Peyer's patch (tissue), 4 donors: ENCODE data around the gene XIAP. TPM values are rescaled to one million over a fixed set of nuclear protein-coding genes. Genes with fewer than 3 reads are reported as not detected.

Experiments used
- DNase-seq, 3 donors: peaks; one replicate each; pipeline ENCODE4 v3.0.0-alpha.2; 2017 to 2019
- H3K27ac ChIP-seq, 4 donors: fragments of 200-600 bp; sonication (generic); one replicate each; pipeline ENCODE4 v1.5.1; 2016 to 2019
- H3K27me3 ChIP-seq, 2 donors: fragments of 200-600 bp; sonication (generic); one replicate each; pipeline ENCODE4 v1.5.1; 2019
- H3K36me3 ChIP-seq, 3 donors: fragments of 200-600 bp; sonication (generic); one replicate each; pipeline ENCODE4 v1.5.1; 2016 to 2019
- H3K4me1 ChIP-seq, 4 donors: fragments of 200-600 bp; sonication (generic); one replicate each; pipeline ENCODE4 v1.5.1; 2016 to 2019
- H3K4me3 ChIP-seq, 4 donors: fragments of 200-600 bp; sonication (generic); 1 replicate in 3 of 4; 2 replicates in 1 of 4; pipeline ENCODE4 v1.5.1; 2016 to 2019; ENCODE audit warnings: mild to moderate bottlenecking in 1 of 4
- H3K9me3 ChIP-seq, 4 donors: fragments of 200-600 bp; sonication (generic); one replicate each; pipeline ENCODE4 v1.5.1; 2016 to 2019; ENCODE audit warnings: mild to moderate bottlenecking in 1 of 4
- POLR2A ChIP-seq, 2 donors: fragments of 450-650 bp; IDR thresholded peaks; one replicate each; pipeline ENCODE4 v1.5.1; 2017; ENCODE audit warnings: antibody characterized with exemption in 2 of 2, mild to moderate bottlenecking in 2 of 2, moderate library complexity in 2 of 2
- small RNA-seq, 2 donors: library from RNA; depleted of rRNA; stranded (forward); fragments of <200 nt; gene quantifications; one replicate each; pipeline ENCODE3, GENCODE V24; 2016
- total RNA-seq, 4 donors: library from RNA; depleted of rRNA; stranded (reverse); fragments of >200 nt; gene quantifications; one replicate each; pipeline ENCODE4 v1.1.0, GENCODE V29; 2016
- TF ChIP-seq, protein P1 (sequence below), 6 experiments: fragments of 450-650 bp in 4 of 6; fragments of 200-600 bp in 2 of 6; sonication (generic) in 1 of 6; IDR thresholded peaks; one replicate each; pipeline ENCODE4 v1.5.1; 2017 to 2019; ENCODE audit warnings: antibody characterized with exemption in 6 of 6, mild to moderate bottlenecking in 3 of 6, moderate library complexity in 1 of 6

XIAP gene
- total RNA-seq, 4 donors from 2014 or later: 27.7 to 46.2 (median 37.9) TPM

DNA sequence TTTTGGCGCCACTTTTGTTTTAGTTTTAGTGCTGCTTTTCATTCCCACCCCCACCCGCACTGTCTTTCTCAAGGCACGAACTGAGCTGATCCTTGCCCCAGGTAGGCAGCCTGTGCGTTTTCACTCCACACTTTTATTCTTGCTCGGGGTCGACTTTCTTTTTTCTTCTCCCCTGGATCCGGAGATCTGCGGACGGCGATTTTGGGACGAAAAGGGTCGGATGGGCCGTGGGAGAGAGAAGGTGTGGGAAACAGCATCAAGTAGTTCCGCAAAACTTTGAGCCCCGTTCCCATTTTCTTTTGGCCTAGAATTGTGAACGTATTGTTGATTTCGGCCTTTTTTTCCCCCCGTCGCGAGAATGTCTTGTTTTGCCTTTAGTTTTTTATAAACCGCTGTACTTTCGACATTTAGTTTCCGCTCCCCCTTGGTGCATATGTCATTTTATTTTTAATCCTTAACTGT lies 102.2 kb downstream of the XIAP start:
- TF ChIP-seq, protein P1, sequence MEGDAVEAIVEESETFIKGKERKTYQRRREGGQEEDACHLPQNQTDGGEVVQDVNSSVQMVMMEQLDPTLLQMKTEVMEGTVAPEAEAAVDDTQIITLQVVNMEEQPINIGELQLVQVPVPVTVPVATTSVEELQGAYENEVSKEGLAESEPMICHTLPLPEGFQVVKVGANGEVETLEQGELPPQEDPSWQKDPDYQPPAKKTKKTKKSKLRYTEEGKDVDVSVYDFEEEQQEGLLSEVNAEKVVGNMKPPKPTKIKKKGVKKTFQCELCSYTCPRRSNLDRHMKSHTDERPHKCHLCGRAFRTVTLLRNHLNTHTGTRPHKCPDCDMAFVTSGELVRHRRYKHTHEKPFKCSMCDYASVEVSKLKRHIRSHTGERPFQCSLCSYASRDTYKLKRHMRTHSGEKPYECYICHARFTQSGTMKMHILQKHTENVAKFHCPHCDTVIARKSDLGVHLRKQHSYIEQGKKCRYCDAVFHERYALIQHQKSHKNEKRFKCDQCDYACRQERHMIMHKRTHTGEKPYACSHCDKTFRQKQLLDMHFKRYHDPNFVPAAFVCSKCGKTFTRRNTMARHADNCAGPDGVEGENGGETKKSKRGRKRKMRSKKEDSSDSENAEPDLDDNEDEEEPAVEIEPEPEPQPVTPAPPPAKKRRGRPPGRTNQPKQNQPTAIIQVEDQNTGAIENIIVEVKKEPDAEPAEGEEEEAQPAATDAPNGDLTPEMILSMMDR (IDR thresholded peaks at IDR 0.05): no peak
- no peak for TF ChIP-seq POLR2A (IDR thresholded peaks at IDR 0.05)
- Histone ChIP-seq H3K27me3 (no peaks in the 10 kb centered on the region), H3K9me3 (no peaks in the 10 kb centered on the region), H3K4me1 (no peaks in the 10 kb centered on the region), H3K4me3 (peak overlapping the region; percentile 53 to 87 (median 74)), H3K27ac (peak overlapping the region; percentile 92 to 99 (median 98)), H3K36me3 (no peaks in the 10 kb centered on the region)
- DNase-seq: no peak

DNA sequence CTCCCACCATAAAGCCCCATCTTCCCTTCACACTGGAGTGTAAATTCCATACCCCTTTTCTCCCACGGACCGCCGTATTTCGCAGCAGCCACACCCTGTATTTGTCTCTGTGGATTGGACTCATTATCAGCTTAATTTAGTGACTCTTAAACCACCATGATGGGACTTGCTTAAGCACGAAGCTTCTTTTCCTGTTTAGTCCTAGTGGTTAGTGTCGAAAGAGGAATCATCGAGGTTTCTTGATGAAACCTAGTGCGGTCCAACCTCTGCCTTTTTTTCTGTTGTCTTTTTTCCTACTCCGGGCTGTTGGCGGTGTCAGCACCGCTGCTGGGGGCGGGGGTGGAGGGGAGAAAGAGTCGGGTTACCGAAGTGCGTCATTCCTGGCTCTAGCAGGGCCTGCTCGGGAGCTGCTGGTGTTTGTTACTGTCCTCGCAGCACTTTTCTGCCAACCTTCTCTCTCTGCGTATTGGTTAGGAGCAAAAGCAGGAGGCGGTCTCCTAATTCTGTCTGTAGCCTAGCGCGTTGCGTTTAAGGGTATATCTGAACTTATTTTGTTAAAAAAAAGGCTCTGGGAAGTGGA lies 103.0 kb downstream of the XIAP start:
- Histone ChIP-seq H3K4me3 (peak overlapping the region; percentile 53 to 87 (median 74)), H3K27me3 (no peaks in the 10 kb centered on the region), H3K4me1 (no peaks in the 10 kb centered on the region), H3K36me3 (no peaks in the 10 kb centered on the region), H3K27ac (peak overlapping the region; percentile 92 to 99 (median 98)), H3K9me3 (no peaks in the 10 kb centered on the region)
- TF ChIP-seq, protein P1 (IDR thresholded peaks at IDR 0.05): no peak
- TF ChIP-seq POLR2A (IDR thresholded peaks at IDR 0.05): peak; percentile 41 to 83
- DNase-seq: peak; percentile 75 to 93 (median 81)

Small RNA genes within 50 kb of the gene (small RNA-seq; reads per million reads assigned to genes)
- gene RF00019: 0 reads per million in 2 donors
- gene RN7SL190P: 0 reads per million in 2 donors
- gene RNU6-122P: 0 reads per million in 2 donors

Other genes with a start within 250 kb of the XIAP start
- 100 to 1,000 TPM; 111 to 154 (median 114) TPM for gene THOC2, start 127.0 kb upstream of the XIAP start, total RNA-seq
- 10 to 100 TPM; 39.6 to 83.3 (median 54.0) TPM for gene STAG2, start 101.7 kb downstream of the XIAP start, total RNA-seq